Fibroblast of gingiva (primary cell): Measurements from ENCODE around the gene MAP7.

Source experiments
- DNase-seq: peaks from one replicate; pipeline ENCODE4 v3.0.0-alpha.2; 2011; ENCODE audit warnings: low read depth

MAP7 gene

GRCh38 chr6:136294621-136295020 lies 255.6 kb downstream of the MAP7 start:
- no peak for DNase-seq
